Caco-2 (cell line): ENCODE data around the gene CEP63. TPM values are rescaled to one million over a fixed set of nuclear protein-coding genes. Genes with fewer than 3 reads are reported as not detected.

Experiments used
- BruUV-seq: library from RNA; stranded (reverse); fragments of 400-500 nt; replicated peaks from 2 replicates; lab custom pipeline; 2021; lab: Mats Ljungman, UMichigan
- CTCF ChIA-PET: fragments of 300-600 bp; sonication (Branson Sonifier 250); formaldehyde crosslinking; loops from one replicate; lab custom pipeline; 2022; ENCODE audit warnings: antibody characterized with exemption; lab: Charles Lee
- POLR2A ChIA-PET: fragments of 300-600 bp; sonication (Branson Sonifier 250); formaldehyde crosslinking; loops from one replicate; lab custom pipeline; 2022; ENCODE audit warnings: antibody characterized with exemption; lab: Charles Lee
- DNase-seq, 2 experiments: peaks; one replicate each; pipeline versions ENCODE4 v3.0.0 to v3.0.0-alpha.2; 2020 to 2022
- H3K27me3 ChIP-seq: replicated peaks from 2 replicates; pipeline ENCODE4 v1.6.0; 2011; ENCODE audit warnings: low read length; ENCODE audit not compliant: control insufficient read depth, insufficient read depth
- H3K36me3 ChIP-seq: 2 replicates; pipeline ENCODE4 v1.5.1; 2011; ENCODE audit warnings: low read length; ENCODE audit not compliant: control insufficient read depth, insufficient read depth
- H3K4me1 ChIP-seq: fragments of 250-450 bp; sonication (Bioruptor Pico); 2 replicates; pipeline ENCODE4 v1.5.1; 2020; ENCODE audit warnings: mild to moderate bottlenecking
- H3K4me3 ChIP-seq: 2 replicates; pipeline ENCODE4 v1.5.1; 2011; ENCODE audit warnings: low read depth, mild to moderate bottlenecking, control low read depth, low read length
- H3K9me3 ChIP-seq: fragments of 250-450 bp; sonication (Bioruptor Pico); 2 replicates; pipeline ENCODE4 v1.5.1; 2020; ENCODE audit warnings: mild to moderate bottlenecking, moderate library complexity
- H3K27ac Mint-ChIP-seq: one replicate; pipeline ENCODE4 v1.8.0; 2022; ENCODE audit warnings: mixed read lengths; ENCODE audit not compliant: unreplicated experiment
- H3K27me3 Mint-ChIP-seq: one replicate; pipeline ENCODE4 v1.8.0; 2022; ENCODE audit warnings: mixed read lengths; ENCODE audit not compliant: insufficient read depth, unreplicated experiment
- H3K36me3 Mint-ChIP-seq: one replicate; pipeline ENCODE4 v1.8.0; 2022; ENCODE audit warnings: mild to moderate bottlenecking, mixed read lengths; ENCODE audit not compliant: insufficient read depth, unreplicated experiment
- H3K4me1 Mint-ChIP-seq: one replicate; pipeline ENCODE4 v1.8.0; 2022; ENCODE audit warnings: low read depth, mixed read lengths; ENCODE audit not compliant: unreplicated experiment
- H3K4me3 Mint-ChIP-seq: one replicate; pipeline ENCODE4 v1.8.0; 2022; ENCODE audit warnings: mild to moderate bottlenecking, moderate library complexity, mixed read lengths; ENCODE audit not compliant: unreplicated experiment
- H3K9me3 Mint-ChIP-seq: one replicate; pipeline ENCODE4 v1.8.0; 2022; ENCODE audit warnings: mixed read lengths; ENCODE audit not compliant: unreplicated experiment
- intact Hi-C: fragments of 100-400 bp; cut with micrococcal nuclease; formaldehyde crosslinking; loops from one replicate; pipeline ENCODE4 v1.10.0; 2022; ENCODE audit not compliant: unreplicated experiment
- total RNA-seq: library from RNA; stranded (reverse); gene quantifications from 2 replicates; pipeline ENCODE4 v1.2.3, GENCODE V29; 2022
- TF ChIP-seq, protein P1 (sequence below), 2 experiments: fragments of 200-600 bp in 1 of 2; IDR thresholded peaks; 1 replicate in 1 of 2; 2 replicates in 1 of 2; pipeline versions ENCODE4 v1.5.1 to v1.8.0; 2011 to 2022; ENCODE audit warnings: antibody characterized with exemption in 1 of 2, control low read depth in 1 of 2, inconsistent platforms in 1 of 2, low read depth in 1 of 2, low read length in 1 of 2, mild to moderate bottlenecking in 1 of 2, moderate library complexity in 1 of 2; ENCODE audit not compliant: insufficient read depth in 1 of 2, severe bottlenecking in 1 of 2, unreplicated experiment in 1 of 2

The CEP63 gene
- total RNA-seq, 1 experiment from 2014 or later: 21.9 TPM

DNA sequence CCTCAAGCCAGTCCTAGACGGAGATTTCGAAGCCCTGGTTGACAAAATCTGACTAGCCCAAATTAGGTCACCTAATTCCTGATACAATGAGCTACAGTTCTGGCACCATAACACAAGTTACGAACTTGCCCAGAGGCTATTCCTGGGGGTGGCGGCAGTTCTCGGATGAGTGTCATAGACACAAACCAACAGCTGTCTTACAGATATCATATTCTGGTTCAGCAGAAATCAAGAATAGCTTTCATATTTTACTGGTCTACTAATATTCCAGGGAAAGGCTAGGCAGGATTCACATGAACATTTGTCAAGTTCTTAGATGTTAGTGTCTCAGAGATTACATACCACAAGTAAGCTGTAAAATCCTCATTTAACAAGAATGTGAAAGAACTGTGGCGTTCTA is 8.9 kb upstream of the CEP63 start:
- POLR2A ChIA-PET: interaction anchor here (0.7 to 1.1 kb wide), 2 partner anchors 113 to 137 kb away, joined by 3 to 6 read pairs; no protein-coding TSS in a partner anchor

DNA sequence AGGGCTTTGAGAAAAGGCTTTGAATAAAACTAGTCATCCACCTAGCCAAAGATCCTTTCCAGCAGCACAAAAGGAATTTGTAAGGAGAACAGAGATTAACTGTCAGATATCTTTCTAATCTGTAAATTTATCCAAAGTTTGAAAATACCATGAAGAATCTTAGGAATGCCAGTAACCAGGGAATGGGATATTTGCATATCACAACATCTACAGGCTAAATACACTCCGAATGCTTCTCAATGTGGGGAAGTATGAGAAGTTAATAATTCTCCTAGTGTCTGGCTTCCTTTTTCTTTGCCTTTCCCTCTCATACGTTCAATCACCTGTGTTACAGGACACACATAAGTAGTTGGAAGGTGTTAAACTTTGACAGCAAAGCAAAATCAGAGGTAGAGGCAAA is 7.9 kb upstream of the CEP63 start:
- intact Hi-C loops: loop anchor here (5.0 kb wide), 1 partner anchor 281 kb away; no protein-coding TSS in a partner anchor
- H3K9me3 Mint-ChIP-seq: no peaks in the 10 kb centered on the region
- peak overlapping the region; percentile 70 for H3K27ac Mint-ChIP-seq

More for the DNA sequence above, 8.9 kb upstream of the CEP63 start:
- CTCF ChIA-PET: interaction anchor here (1.3 to 3.9 kb wide), 2 partner anchors 18 to 168 kb away, joined by 3 to 37 read pairs; no protein-coding TSS in a partner anchor
- DNase-seq: no peak
- Mint-ChIP-seq H3K36me3 (peaks cover 24% of the 10 kb centered on the region), H3K27ac (no peak overlapping the region), H3K27me3 (no peaks in the 10 kb centered on the region), H3K4me1 (peaks cover 10% of the 10 kb centered on the region), H3K9me3 (no peaks in the 10 kb centered on the region), H3K4me3 (no peak overlapping the region)
- no peaks in the 10 kb centered on the region for H3K27me3 ChIP-seq
- TF ChIP-seq, protein P1, sequence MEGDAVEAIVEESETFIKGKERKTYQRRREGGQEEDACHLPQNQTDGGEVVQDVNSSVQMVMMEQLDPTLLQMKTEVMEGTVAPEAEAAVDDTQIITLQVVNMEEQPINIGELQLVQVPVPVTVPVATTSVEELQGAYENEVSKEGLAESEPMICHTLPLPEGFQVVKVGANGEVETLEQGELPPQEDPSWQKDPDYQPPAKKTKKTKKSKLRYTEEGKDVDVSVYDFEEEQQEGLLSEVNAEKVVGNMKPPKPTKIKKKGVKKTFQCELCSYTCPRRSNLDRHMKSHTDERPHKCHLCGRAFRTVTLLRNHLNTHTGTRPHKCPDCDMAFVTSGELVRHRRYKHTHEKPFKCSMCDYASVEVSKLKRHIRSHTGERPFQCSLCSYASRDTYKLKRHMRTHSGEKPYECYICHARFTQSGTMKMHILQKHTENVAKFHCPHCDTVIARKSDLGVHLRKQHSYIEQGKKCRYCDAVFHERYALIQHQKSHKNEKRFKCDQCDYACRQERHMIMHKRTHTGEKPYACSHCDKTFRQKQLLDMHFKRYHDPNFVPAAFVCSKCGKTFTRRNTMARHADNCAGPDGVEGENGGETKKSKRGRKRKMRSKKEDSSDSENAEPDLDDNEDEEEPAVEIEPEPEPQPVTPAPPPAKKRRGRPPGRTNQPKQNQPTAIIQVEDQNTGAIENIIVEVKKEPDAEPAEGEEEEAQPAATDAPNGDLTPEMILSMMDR (IDR thresholded peaks at IDR 0.05; ENCODE audit: insufficient read depth in 1 of 2, low read depth in 1 of 2, low read length in 1 of 2, severe bottlenecking in 1 of 2, unreplicated experiment in 1 of 2): no peak
- no peaks in the 10 kb centered on the region for H3K9me3 ChIP-seq
- peaks cover 42% of the 10 kb centered on the region for H3K4me1 ChIP-seq
- peaks cover 2% of the 10 kb centered on the region; the same call in 1 of the 2 replicates for H3K36me3 ChIP-seq
- H3K4me3 ChIP-seq: no peak overlapping the region
- no TSS peak for BruUV-seq
- intact Hi-C loops: loop anchor here (5.0 kb wide), 1 partner anchor 280 kb away; no protein-coding TSS in a partner anchor

GRCh38 chr3:134480546-134480945 is 5.3 kb upstream of the CEP63 start:
- Mint-ChIP-seq H3K27me3 (no peaks in the 10 kb centered on the region), H3K36me3 (peaks cover 40% of the 10 kb centered on the region), H3K4me3 (no peak overlapping the region), H3K27ac (no peak overlapping the region), H3K9me3 (no peaks in the 10 kb centered on the region), H3K4me1 (peaks cover 10% of the 10 kb centered on the region)
- TF ChIP-seq, protein P1 (IDR thresholded peaks at IDR 0.05; ENCODE audit: insufficient read depth in 1 of 2, low read depth in 1 of 2, low read length in 1 of 2, severe bottlenecking in 1 of 2, unreplicated experiment in 1 of 2): no peak
- Histone ChIP-seq H3K4me3 (no peak overlapping the region), H3K36me3 (peaks cover 5% of the 10 kb centered on the region; the same call in 1 of the 2 replicates), H3K27me3 (no peaks in the 10 kb centered on the region), H3K9me3 (no peaks in the 10 kb centered on the region), H3K4me1 (peaks cover 35% of the 10 kb centered on the region)
- no peak for DNase-seq
- CTCF ChIA-PET: interaction anchor here (1.0 kb wide), 1 partner anchor 116 kb away, joined by 3 read pairs; no protein-coding TSS in a partner anchor
- BruUV-seq: no TSS peak
- POLR2A ChIA-PET: no interaction called here
- intact Hi-C loops: no loop called here

More for the DNA sequence above, 7.9 kb upstream of the CEP63 start:
- Histone ChIP-seq H3K9me3 (no peaks in the 10 kb centered on the region), H3K4me1 (peaks cover 42% of the 10 kb centered on the region), H3K27me3 (no peaks in the 10 kb centered on the region), H3K36me3 (peaks cover 5% of the 10 kb centered on the region; the same call in 1 of the 2 replicates), H3K4me3 (no peak overlapping the region)
- Mint-ChIP-seq H3K27me3 (no peaks in the 10 kb centered on the region), H3K36me3 (peaks cover 32% of the 10 kb centered on the region), H3K4me3 (peak overlapping the region; percentile 38), H3K4me1 (peaks cover 10% of the 10 kb centered on the region)
- peak in 1 of 2 experiments; percentile 47 for DNase-seq
- TSS peak; percentile 34 for BruUV-seq
- TF ChIP-seq, protein P1 (IDR thresholded peaks at IDR 0.05; ENCODE audit: insufficient read depth in 1 of 2, low read depth in 1 of 2, low read length in 1 of 2, severe bottlenecking in 1 of 2, unreplicated experiment in 1 of 2): no peak
- ChIA-PET POLR2A (no interaction called here), CTCF (interaction anchor here (0.7 kb wide), 1 partner anchor 169 kb away, joined by 5 read pairs; no protein-coding TSS in a partner anchor)
